Mesendoderm (in vitro differentiated cells): ENCODE measurements around the gene MRAP2.

Experiments used
- DNase-seq: peaks from one replicate; pipeline ENCODE4 v3.0.0; 2013
- H2AK5ac ChIP-seq: 2 replicates; pipeline ENCODE4 v1.6.1; 2013; ENCODE audit warnings: low read length, inconsistent platforms
- H2BK120ac ChIP-seq: 2 replicates; pipeline ENCODE4 v1.6.1; 2013; ENCODE audit warnings: low read depth, mild to moderate bottlenecking, low read length, moderate library complexity, mixed read lengths
- H2BK15ac ChIP-seq: replicated peaks from 2 replicates; pipeline ENCODE4 v1.6.1; 2013; ENCODE audit warnings: low read depth, mild to moderate bottlenecking, moderate library complexity
- H2BK5ac ChIP-seq: 2 replicates; pipeline ENCODE4 v1.6.1; 2013; ENCODE audit warnings: low read length, inconsistent platforms
- H3K18ac ChIP-seq: 2 replicates; pipeline ENCODE4 v1.6.1; 2013; ENCODE audit warnings: mild to moderate bottlenecking, low read length, mixed read lengths
- H3K23ac ChIP-seq: one replicate; pipeline ENCODE4 v1.6.1; 2013; ENCODE audit warnings: low read length
- H3K27ac ChIP-seq: 2 replicates; pipeline ENCODE4 v1.5.1; 2013; ENCODE audit warnings: low read depth, mild to moderate bottlenecking, inconsistent platforms, low read length, moderate library complexity
- H3K27me3 ChIP-seq: 2 replicates; pipeline ENCODE4 v1.6.1; 2013; ENCODE audit warnings: low read length, control low read depth, mild to moderate bottlenecking, inconsistent platforms; ENCODE audit not compliant: insufficient read depth, poor library complexity
- H3K36me3 ChIP-seq: 2 replicates; pipeline ENCODE4 v1.6.1; 2013; ENCODE audit warnings: low read length, inconsistent platforms; ENCODE audit not compliant: control insufficient read depth, insufficient read depth
- H3K4ac ChIP-seq: one replicate; pipeline ENCODE4 v1.6.1; 2013; ENCODE audit warnings: low read depth, mild to moderate bottlenecking, low read length, moderate library complexity
- H3K4me1 ChIP-seq: 2 replicates; pipeline ENCODE4 v1.6.1; 2013; ENCODE audit warnings: low read depth, low read length, inconsistent platforms; ENCODE audit not compliant: control insufficient read depth
- H3K4me2 ChIP-seq: 2 replicates; pipeline ENCODE4 v1.6.1; 2013; ENCODE audit warnings: low read length
- H3K4me3 ChIP-seq: 2 replicates; pipeline ENCODE4 v1.5.1; 2013; ENCODE audit warnings: mild to moderate bottlenecking, low read length
- H3K56ac ChIP-seq: one replicate; pipeline ENCODE4 v1.6.1; 2013; ENCODE audit warnings: low read length
- H3K79me1 ChIP-seq: 2 replicates; pipeline ENCODE4 v1.6.1; 2013; ENCODE audit warnings: low read length, inconsistent platforms
- H3K79me2 ChIP-seq: 2 replicates; pipeline ENCODE4 v1.6.1; 2013; ENCODE audit warnings: mild to moderate bottlenecking, low read length; ENCODE audit not compliant: control insufficient read depth, insufficient read depth
- H3K9ac ChIP-seq: 2 replicates; pipeline ENCODE4 v1.6.1; 2013; ENCODE audit warnings: low read length, inconsistent platforms
- H4K5ac ChIP-seq: one replicate; pipeline ENCODE4 v1.6.1; 2013; ENCODE audit warnings: low read length
- H4K8ac ChIP-seq: one replicate; pipeline ENCODE4 v1.6.1; 2013; ENCODE audit warnings: low read depth, mild to moderate bottlenecking, control low read depth, low read length, moderate library complexity
- WGBS: extraction: QIAGEN DNeasy Blood & Tissue Kit; methylation state at CpG from one replicate; pipeline ENCODE4 v1.1.7; 2013; ENCODE audit warnings: low lambda C conversion rate, missing lambda C conversion rate; ENCODE audit not compliant: insufficient coverage; ENCODE audit errors: extremely low coverage; 5-methylcytosine and 5-hydroxymethylcytosine counted together

MRAP2 gene

GRCh38 chr6:84001119-84001518 lies 32.5 kb upstream of the MRAP2 start:
- no peak overlapping the region for H4K5ac ChIP-seq

GRCh38 chr6:84002226-84002625 lies 31.3 kb upstream of the MRAP2 start:
- Histone ChIP-seq H3K9ac (no peak overlapping the region), H3K27ac (no peak overlapping the region), H3K79me2 (no peaks in the 10 kb centered on the region), H3K4ac (no peak overlapping the region), H3K36me3 (no peaks in the 10 kb centered on the region), H3K18ac (no peak overlapping the region), H3K23ac (no peak overlapping the region), H4K8ac (no peak overlapping the region), H3K56ac (no peak overlapping the region), H3K27me3 (no peaks in the 10 kb centered on the region), H3K4me3 (no peak overlapping the region), H2AK5ac (no peak overlapping the region), H4K5ac (no peak overlapping the region), H3K79me1 (no peaks in the 10 kb centered on the region), H3K4me1 (no peaks in the 10 kb centered on the region), H2BK120ac (no peak overlapping the region), H3K4me2 (no peak overlapping the region), H2BK5ac (no peak overlapping the region), H2BK15ac (no peak overlapping the region)
- no peak for DNase-seq
- WGBS = 100% methylated on average over 1 of the region's 2 CpGs

More at GRCh38 chr6:84001119-84001518, 32.5 kb upstream of the MRAP2 start:
- no peaks in the 10 kb centered on the region for H3K27me3 ChIP-seq
- no peak overlapping the region for H3K9ac ChIP-seq
- H3K18ac ChIP-seq = no peak overlapping the region
- H3K23ac ChIP-seq = no peak overlapping the region
- H2BK120ac ChIP-seq = no peak overlapping the region
- H2BK15ac ChIP-seq = no peak overlapping the region
- DNase-seq = no peak
- no peak overlapping the region for H2AK5ac ChIP-seq
- no peaks in the 10 kb centered on the region for H3K79me2 ChIP-seq
- no peak overlapping the region for H3K4me3 ChIP-seq
- H2BK5ac ChIP-seq = no peak overlapping the region
- H3K4me1 ChIP-seq = no peaks in the 10 kb centered on the region
- H3K27ac ChIP-seq = no peak overlapping the region
- H3K36me3 ChIP-seq = no peaks in the 10 kb centered on the region
- H3K4me2 ChIP-seq = no peak overlapping the region
- H3K56ac ChIP-seq = no peak overlapping the region
- WGBS = no CpG with 5 or more reads among the region's 3 CpGs
- H3K4ac ChIP-seq = no peak overlapping the region
- H3K79me1 ChIP-seq = no peaks in the 10 kb centered on the region
- H4K8ac ChIP-seq = no peak overlapping the region

DNA sequence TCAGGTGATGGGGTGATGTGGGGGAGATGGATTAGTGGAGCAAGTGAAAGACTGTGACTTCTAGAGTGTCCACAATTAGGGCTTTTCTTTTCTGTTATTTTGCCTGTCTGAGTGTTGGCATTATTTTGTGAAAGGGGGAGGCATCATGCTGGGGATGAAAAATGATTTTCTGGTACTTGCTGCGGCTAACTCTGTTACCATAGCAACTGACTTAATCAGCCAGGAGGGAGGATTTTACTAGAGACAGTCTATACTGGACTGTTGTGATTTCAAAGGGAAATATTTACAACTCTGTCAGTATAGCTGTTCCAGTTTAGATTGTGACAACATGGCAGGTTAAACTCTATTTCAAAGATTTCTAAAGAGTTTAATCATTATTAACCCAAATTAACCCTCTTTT lies 30.4 kb upstream of the MRAP2 start:
- Histone ChIP-seq H3K9ac (no peak overlapping the region), H3K27me3 (no peaks in the 10 kb centered on the region), H3K56ac (no peak overlapping the region), H3K4me3 (no peak overlapping the region), H3K18ac (no peak overlapping the region), H4K8ac (no peak overlapping the region), H3K79me2 (no peaks in the 10 kb centered on the region), H4K5ac (no peak overlapping the region), H3K4me1 (no peaks in the 10 kb centered on the region), H2AK5ac (no peak overlapping the region), H3K4me2 (no peak overlapping the region), H3K23ac (no peak overlapping the region), H3K4ac (no peak overlapping the region), H2BK120ac (no peak overlapping the region), H3K27ac (no peak overlapping the region), H3K36me3 (no peaks in the 10 kb centered on the region), H3K79me1 (no peaks in the 10 kb centered on the region), H2BK5ac (no peak overlapping the region), H2BK15ac (no peak overlapping the region)
- no CpG with 5 or more reads among the region's 1 CpG for WGBS
- no peak for DNase-seq

DNA sequence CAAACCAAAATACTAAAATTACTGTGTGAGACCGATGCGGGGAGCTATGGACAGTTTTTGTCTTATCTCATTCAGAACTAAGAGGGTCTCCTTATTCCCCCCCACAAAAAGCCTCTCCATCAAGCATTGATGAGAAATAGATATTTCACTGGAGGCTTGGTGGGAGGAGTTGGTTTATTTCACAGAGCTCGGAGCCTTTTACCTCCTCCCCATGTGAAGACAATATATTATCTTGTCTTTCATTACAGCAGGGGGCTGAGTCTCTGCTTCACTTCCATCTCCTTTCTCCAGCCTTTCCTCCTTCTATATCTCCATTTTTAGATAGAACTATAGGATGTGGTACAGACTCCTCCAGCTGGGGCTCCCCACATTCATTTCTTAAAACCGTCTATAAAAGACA lies 29.9 kb upstream of the MRAP2 start:
- no peak overlapping the region for H4K8ac ChIP-seq
- H2BK15ac ChIP-seq = no peak overlapping the region
- H3K23ac ChIP-seq = no peak overlapping the region
- no peaks in the 10 kb centered on the region for H3K79me2 ChIP-seq
- H2BK5ac ChIP-seq = no peak overlapping the region
- no peak overlapping the region for H3K4me2 ChIP-seq
- H2AK5ac ChIP-seq = no peak overlapping the region
- no peaks in the 10 kb centered on the region for H3K36me3 ChIP-seq
- no peak overlapping the region for H3K4ac ChIP-seq
- no peaks in the 10 kb centered on the region for H3K79me1 ChIP-seq
- H3K9ac ChIP-seq = no peak overlapping the region
- DNase-seq = no peak
- H3K4me3 ChIP-seq = no peak overlapping the region
- no peaks in the 10 kb centered on the region for H3K27me3 ChIP-seq
- no CpG with 5 or more reads among the region's 4 CpGs for WGBS
- H3K18ac ChIP-seq = no peak overlapping the region
- H2BK120ac ChIP-seq = no peak overlapping the region
- no peak overlapping the region for H3K56ac ChIP-seq
- no peaks in the 10 kb centered on the region for H3K4me1 ChIP-seq
- no peak overlapping the region for H3K27ac ChIP-seq
- no peak overlapping the region for H4K5ac ChIP-seq

DNA sequence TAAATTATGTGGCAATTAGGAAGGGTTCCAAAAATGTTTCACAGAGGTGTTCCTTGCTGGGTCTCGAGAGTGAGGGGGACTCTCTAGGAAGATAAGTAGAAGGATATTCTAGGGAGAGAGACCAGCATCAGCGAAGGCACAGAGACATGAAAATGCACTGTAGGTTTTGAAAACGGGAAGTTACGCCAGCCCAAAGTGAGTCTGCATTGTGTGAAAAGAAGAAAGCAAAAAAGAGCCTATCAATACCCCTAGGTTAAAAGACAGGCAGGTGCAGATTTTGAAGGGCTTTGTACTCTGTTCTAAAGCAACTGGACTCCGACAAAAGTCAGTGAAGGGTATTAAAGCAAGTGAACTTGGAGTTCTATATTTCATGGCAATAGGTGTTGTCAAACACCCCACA lies 25.7 kb upstream of the MRAP2 start:
- no peak overlapping the region for H3K18ac ChIP-seq
- H2BK120ac ChIP-seq = no peak overlapping the region
- H3K79me2 ChIP-seq = no peaks in the 10 kb centered on the region
- no peaks in the 10 kb centered on the region for H3K4me1 ChIP-seq
- no peak overlapping the region for H2AK5ac ChIP-seq
- H4K5ac ChIP-seq = no peak overlapping the region
- H3K56ac ChIP-seq = no peak overlapping the region
- no peak overlapping the region for H3K23ac ChIP-seq
- H3K4me3 ChIP-seq = no peak overlapping the region
- no peak overlapping the region for H2BK15ac ChIP-seq
- no peak for DNase-seq
- H3K36me3 ChIP-seq = no peaks in the 10 kb centered on the region
- no peak overlapping the region for H4K8ac ChIP-seq
- H3K4me2 ChIP-seq = no peak overlapping the region
- no peak overlapping the region for H2BK5ac ChIP-seq
- no peaks in the 10 kb centered on the region for H3K79me1 ChIP-seq
- no peak overlapping the region for H3K4ac ChIP-seq
- no CpG with 5 or more reads among the region's 5 CpGs for WGBS
- no peaks in the 10 kb centered on the region for H3K27me3 ChIP-seq
- no peak overlapping the region for H3K9ac ChIP-seq
- H3K27ac ChIP-seq = no peak overlapping the region

GRCh38 chr6:84013354-84013753 lies 20.2 kb upstream of the MRAP2 start:
- Histone ChIP-seq H2AK5ac (no peak overlapping the region), H3K27ac (no peak overlapping the region), H3K4ac (no peak overlapping the region), H2BK15ac (no peak overlapping the region), H3K79me2 (no peaks in the 10 kb centered on the region), H3K18ac (no peak overlapping the region), H2BK120ac (no peak overlapping the region), H3K4me3 (no peak overlapping the region), H4K5ac (no peak overlapping the region), H3K36me3 (no peaks in the 10 kb centered on the region), H3K79me1 (no peaks in the 10 kb centered on the region), H4K8ac (no peak overlapping the region), H3K27me3 (no peaks in the 10 kb centered on the region), H3K9ac (no peak overlapping the region), H3K56ac (no peak overlapping the region), H3K23ac (no peak overlapping the region), H2BK5ac (no peak overlapping the region), H3K4me1 (no peaks in the 10 kb centered on the region), H3K4me2 (no peak overlapping the region)
- WGBS = no CpG with 5 or more reads among the region's 2 CpGs
- DNase-seq = no peak
